Liver (tissue), 3 donors: ENCODE data around the gene ENO4.

Experiments
- ATF3 ChIP-seq: IDR thresholded peaks from 2 replicates; pipeline ENCODE4 v1.6.1; 2016; ENCODE audit warnings: antibody characterized with exemption
- CTCF ChIP-seq: fragments of 150-350 bp; IDR thresholded peaks from 2 replicates; pipeline ENCODE4 v1.5.1; 2017; ENCODE audit warnings: improper control_type of control experiment, low read depth, low read length; ENCODE audit not compliant: missing input control
- EGR1 ChIP-seq, 2 donors: IDR thresholded peaks; 2 replicates each; pipeline ENCODE4 v1.6.1; 2016 to 2018; ENCODE audit warnings: antibody characterized with exemption in 2 of 2, low read depth in 2 of 2
- FOXA1 ChIP-seq: IDR thresholded peaks from 2 replicates; pipeline ENCODE4 v1.6.1; 2016; ENCODE audit warnings: antibody characterized with exemption
- JUND ChIP-seq, 2 donors: IDR thresholded peaks; 2 replicates each; pipeline ENCODE4 v1.6.1; 2016; ENCODE audit warnings: antibody characterized with exemption in 2 of 2
- MAX ChIP-seq: IDR thresholded peaks from 2 replicates; pipeline ENCODE4 v1.6.1; 2016; ENCODE audit warnings: antibody characterized with exemption
- RAD21 ChIP-seq, 2 donors: IDR thresholded peaks; 2 replicates each; pipeline ENCODE4 v1.6.1; 2016; ENCODE audit warnings: antibody characterized with exemption in 2 of 2, mild to moderate bottlenecking in 2 of 2
- REST ChIP-seq: IDR thresholded peaks from 2 replicates; pipeline ENCODE4 v1.6.1; 2016; ENCODE audit warnings: antibody characterized with exemption, mild to moderate bottlenecking
- SP1 ChIP-seq: IDR thresholded peaks from 2 replicates; pipeline ENCODE4 v1.6.1; 2018; ENCODE audit warnings: antibody characterized with exemption, mild to moderate bottlenecking
- TAF1 ChIP-seq: conservative IDR thresholded peaks from 2 replicates; pipeline ENCODE4 v1.6.1; 2016; ENCODE audit warnings: antibody characterized with exemption, mild to moderate bottlenecking
- YY1 ChIP-seq: IDR thresholded peaks from 2 replicates; pipeline ENCODE4 v1.6.1; 2016; ENCODE audit warnings: antibody characterized with exemption, mild to moderate bottlenecking
- ZBTB33 ChIP-seq: IDR thresholded peaks from 2 replicates; pipeline ENCODE4 v1.6.1; 2016; ENCODE audit warnings: antibody characterized with exemption
- donor health status: healthy.
- donor health status: healthy.

- no peak for TF ChIP-seq CTCF
- TF ChIP-seq MAX, result no peak
- TF ChIP-seq TAF1, result no peak
- TF ChIP-seq SP1, result no peak
- TF ChIP-seq ZBTB33, result no peak
- no peak for TF ChIP-seq FOXA1
- no peak for TF ChIP-seq JUND (IDR thresholded peaks at IDR 0.05)
- no peak for TF ChIP-seq ATF3
- no peak for TF ChIP-seq REST
- no peak for TF ChIP-seq YY1
- no peak for TF ChIP-seq RAD21 (IDR thresholded peaks at IDR 0.05)
- TF ChIP-seq EGR1 (IDR thresholded peaks at IDR 0.05; ENCODE audit: low read depth in 2 of 2), result no peak
Observed at GRCh38 chr10:116864436-116864835, 15.1 kb downstream of the ENO4 start.
